Esophagus muscularis mucosa (tissue), 4 donors: ENCODE data around the gene DYNC1LI1. TPM values are rescaled to one million over a fixed set of nuclear protein-coding genes. Genes with fewer than 3 reads are reported as not detected.
A peak's percentile ranks its signal among the peaks of the same experiment; 100 is the strongest.

Experiments
- DNase-seq: peaks from one replicate; pipeline ENCODE4 v3.0.0-alpha.2; 2017; ENCODE audit errors: extremely low spot score
- H3K27ac ChIP-seq, 4 donors: fragments of 200-600 bp; sonication (generic); replicated peaks in 1 of 4; 1 replicate in 3 of 4; 2 replicates in 1 of 4; pipeline ENCODE4 v1.5.1; 2016 to 2019; ENCODE audit warnings: mild to moderate bottlenecking in 1 of 4
- H3K27me3 ChIP-seq, 4 donors: fragments of 200-600 bp; sonication (generic); one replicate each; pipeline versions ENCODE4 v1.5.1 to v1.6.0; 2016 to 2019
- H3K36me3 ChIP-seq, 4 donors: fragments of 200-600 bp; sonication (generic); one replicate each; pipeline ENCODE4 v1.5.1; 2016 to 2019
- H3K4me1 ChIP-seq, 4 donors: fragments of 200-600 bp; sonication (generic); one replicate each; pipeline ENCODE4 v1.5.1; 2016 to 2019
- H3K4me3 ChIP-seq, 4 donors: fragments of 200-600 bp; sonication (generic); 1 replicate in 2 of 4; 2 replicates in 2 of 4; pipeline ENCODE4 v1.5.1; 2016 to 2019; ENCODE audit warnings: mild to moderate bottlenecking in 4 of 4, moderate library complexity in 1 of 4
- H3K9me3 ChIP-seq, 4 donors: fragments of 200-600 bp; sonication (generic); 1 replicate in 3 of 4; 2 replicates in 1 of 4; pipeline ENCODE4 v1.5.1; 2016 to 2019
- CTCF ChIP-seq, 3 experiments: fragments of 200-600 bp in 2 of 3; fragments of 450-650 bp in 1 of 3; sonication (generic) in 2 of 3; IDR thresholded peaks; one replicate each; pipeline ENCODE4 v1.5.1; 2017 to 2019; ENCODE audit warnings: antibody characterized with exemption in 3 of 3, mild to moderate bottlenecking in 2 of 3, moderate library complexity in 1 of 3
- EP300 ChIP-seq: sonication (generic); formaldehyde crosslinking; IDR thresholded peaks from one replicate; pipeline ENCODE4 v1.6.1; 2017; ENCODE audit warnings: antibody characterized with exemption
- POLR2A ChIP-seq: fragments of 450-650 bp; IDR thresholded peaks from one replicate; pipeline ENCODE4 v1.6.1; 2017; ENCODE audit warnings: antibody characterized with exemption, moderate library complexity, mild to moderate bottlenecking, low read depth
- POLR2AphosphoS5 ChIP-seq, 2 donors: sonication (generic); formaldehyde crosslinking; IDR thresholded peaks; one replicate each; pipeline ENCODE4 v1.6.1; 2017; ENCODE audit warnings: antibody characterized with exemption in 2 of 2
- WGBS: methylation state at CpG from one replicate; pipeline ENCODE4 v1.1.5; 2018; 5-methylcytosine and 5-hydroxymethylcytosine counted together
- intact Hi-C: fragments of 100-400 bp; cut with DNase I; formaldehyde crosslinking; loops from one replicate; pipeline ENCODE4 v1.15.1; 2023
- total RNA-seq, 4 donors: library from RNA; depleted of rRNA; stranded (reverse); fragments of >200 nt; gene quantifications; one replicate each; pipeline versions ENCODE4 v1.1.0 to v1.2.1, GENCODE V29; 2016

The DYNC1LI1 gene
- 10 to 100 TPM; 30.0 to 38.2 (median 32.5) TPM for total RNA-seq

DNA sequence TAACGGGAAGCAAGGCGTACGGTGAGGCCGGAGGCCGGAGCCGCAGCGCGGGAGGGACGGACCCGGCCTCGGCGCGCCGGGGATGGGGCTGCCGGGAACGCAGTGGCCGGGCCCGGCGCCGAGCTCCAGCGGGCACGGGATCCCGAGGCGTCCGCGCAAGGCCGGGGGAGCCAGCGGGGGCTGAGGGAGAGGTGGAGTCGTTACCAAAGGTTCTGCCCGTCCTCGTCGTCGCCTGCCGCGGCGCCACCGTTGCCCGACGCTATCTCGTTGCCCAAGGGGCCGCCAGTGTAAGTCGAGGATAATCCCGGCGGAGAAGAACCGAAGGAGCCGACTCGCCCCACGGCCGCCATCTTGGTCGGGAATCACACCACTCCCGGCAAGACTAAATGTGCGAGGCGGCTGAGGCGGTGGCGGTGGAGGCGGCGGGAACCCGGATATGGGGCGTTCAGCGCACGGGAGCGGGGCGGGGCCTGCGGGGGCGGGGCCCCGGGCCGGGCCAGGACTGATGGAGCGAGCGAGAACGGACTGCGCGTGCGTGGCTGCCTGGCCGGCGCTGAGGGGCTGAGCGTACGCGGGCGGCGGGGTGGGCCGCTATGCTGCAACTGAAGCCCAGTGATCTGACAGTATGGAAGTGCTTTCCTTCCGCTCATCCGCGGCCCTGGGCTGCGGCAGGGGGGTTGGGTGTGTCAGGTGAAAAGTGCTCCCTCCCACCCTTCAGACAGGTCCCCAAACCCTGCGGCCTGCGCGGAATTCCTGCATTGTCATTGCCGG lies at the start of gene DYNC1LI1:
DYNC1LI1 (minus strand) TSS at position 438 of the 771 bp plus-strand sequence; CDS start at position 350, 88 bp downstream.
- intact Hi-C loops: loop anchor here (5.0 kb wide), 1 partner anchor 112 kb away; no protein-coding TSS in a partner anchor
- H3K4me1 ChIP-seq: peaks cover 15 to 43% (median 31%) of the 10 kb centered on the region in 4 donors
- peak; percentile 98 for DNase-seq
- no peaks in the 10 kb centered on the region for H3K9me3 ChIP-seq
- peak within 1 kb of the TSS; percentile 89 to 100 (median 94) for H3K4me3 ChIP-seq
- WGBS: 0% methylated on average over 34 of the region's 89 CpGs
- peak; percentile 76 to 89 for TF ChIP-seq POLR2AphosphoS5 (IDR thresholded peaks at IDR 0.05)
- peak; percentile 15 for TF ChIP-seq POLR2A
- no peak for TF ChIP-seq EP300
- peaks cover 0 to 10% (median 4%) of the 10 kb centered on the region in 4 donors for H3K36me3 ChIP-seq
- H3K27ac ChIP-seq: peak within 1 kb of the TSS; percentile 95 to 100 (median 98)
- H3K27me3 ChIP-seq: no peaks in the 10 kb centered on the region

GRCh38 chr3:32619395-32619794 lies 48.7 kb upstream of the DYNC1LI1 start:
- no peaks in the 10 kb centered on the region for H3K4me1 ChIP-seq
- intact Hi-C loops: no loop called here
- no peak for DNase-seq
- no peak for TF ChIP-seq CTCF (IDR thresholded peaks at IDR 0.05)
- H3K36me3 ChIP-seq: no peaks in the 10 kb centered on the region
- no peak overlapping the region for H3K27ac ChIP-seq
- no peak overlapping the region for H3K4me3 ChIP-seq
- H3K27me3 ChIP-seq: no peaks in the 10 kb centered on the region
- H3K9me3 ChIP-seq: peaks cover 0 to 8% (median 0%) of the 10 kb centered on the region in 4 donors

DNA sequence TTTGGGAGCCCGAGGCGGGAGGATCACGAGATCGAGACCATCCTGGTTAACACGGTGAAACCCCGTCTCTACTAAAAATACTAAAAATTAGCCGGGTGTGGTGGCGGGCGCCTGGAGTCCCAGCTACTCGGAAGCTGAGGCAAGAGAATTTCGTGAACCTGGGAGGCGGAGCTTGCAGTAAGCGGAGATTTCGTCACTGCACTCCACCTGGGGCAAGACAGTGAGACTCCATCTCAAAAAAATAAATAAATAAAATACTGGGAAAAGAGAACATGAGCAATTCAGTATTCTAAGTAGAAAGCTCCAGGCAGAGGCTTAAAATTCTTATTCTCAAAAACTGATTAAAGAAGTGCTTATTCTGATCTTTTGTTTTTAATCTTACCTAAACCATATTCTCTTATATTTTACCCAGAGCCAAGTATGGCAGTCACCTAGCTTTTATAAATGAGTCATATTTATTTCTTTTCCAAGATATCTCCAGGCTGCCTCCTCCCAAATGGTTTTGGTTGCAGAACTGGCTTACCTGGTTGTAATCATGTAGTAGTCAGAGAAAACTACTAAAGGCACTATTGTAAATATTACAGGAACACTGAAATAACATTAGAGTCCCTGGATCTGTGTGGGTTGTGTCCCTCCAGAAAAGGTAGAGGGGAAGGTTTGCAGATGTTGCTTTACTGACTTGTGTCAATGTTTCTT lies 45.8 kb upstream of the DYNC1LI1 start:
- no peak for DNase-seq
- WGBS: 91% methylated on average over 14 of the region's 14 CpGs
- intact Hi-C loops: no loop called here

DNA sequence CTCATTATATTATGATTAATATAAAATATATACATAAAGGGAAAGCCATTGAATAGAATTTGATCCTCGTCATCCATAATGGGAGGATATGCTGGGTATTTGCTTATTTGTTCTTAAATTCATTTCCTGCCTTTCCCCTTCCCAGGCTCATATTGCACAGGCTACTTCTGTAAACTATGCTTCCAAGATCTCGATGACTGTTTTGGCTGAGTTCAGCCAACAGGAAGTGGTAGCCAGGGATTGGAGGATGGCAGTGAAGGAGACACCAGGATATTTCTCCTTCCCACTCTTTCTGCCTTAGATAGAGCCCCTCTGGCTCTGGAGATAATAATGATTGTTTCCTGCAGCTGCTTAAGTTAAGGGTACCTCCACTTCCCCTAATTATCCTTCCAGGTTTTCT lies 44.3 kb upstream of the DYNC1LI1 start:
- intact Hi-C loops: no loop called here
- no peak for DNase-seq
- Histone ChIP-seq H3K9me3 (peaks cover 0 to 7% (median 0%) of the 10 kb centered on the region in 4 donors), H3K4me1 (no peaks in the 10 kb centered on the region), H3K27ac (no peak overlapping the region), H3K27me3 (no peaks in the 10 kb centered on the region), H3K4me3 (no peak overlapping the region), H3K36me3 (no peaks in the 10 kb centered on the region)
- no peak for TF ChIP-seq EP300
- no peak for TF ChIP-seq POLR2A
- TF ChIP-seq POLR2AphosphoS5 (IDR thresholded peaks at IDR 0.05): no peak
- 29% methylated on average over 2 of the region's 2 CpGs for WGBS

More for the DNA sequence above, 45.8 kb upstream of the DYNC1LI1 start:
- TF ChIP-seq POLR2A: no peak
- TF ChIP-seq CTCF (IDR thresholded peaks at IDR 0.05): no peak
- Histone ChIP-seq H3K36me3 (no peaks in the 10 kb centered on the region), H3K9me3 (peaks cover 0 to 8% (median 0%) of the 10 kb centered on the region in 4 donors), H3K4me3 (no peak overlapping the region), H3K4me1 (no peaks in the 10 kb centered on the region), H3K27me3 (no peaks in the 10 kb centered on the region), H3K27ac (no peak overlapping the region)

GRCh38 chr3:32613183-32613582 lies 42.5 kb upstream of the DYNC1LI1 start:
- Histone ChIP-seq H3K36me3 (no peaks in the 10 kb centered on the region), H3K9me3 (no peaks in the 10 kb centered on the region), H3K4me3 (no peak overlapping the region), H3K27me3 (no peaks in the 10 kb centered on the region), H3K27ac (no peak overlapping the region), H3K4me1 (no peaks in the 10 kb centered on the region)
- peak; percentile 8 for DNase-seq
- TF ChIP-seq POLR2AphosphoS5 (IDR thresholded peaks at IDR 0.05) (no peak), EP300 (no peak), CTCF (IDR thresholded peaks at IDR 0.05) (no peak), POLR2A (no peak)
- 90% methylated on average over 4 of the region's 4 CpGs for WGBS
- intact Hi-C loops: no loop called here
